CD4-positive, alpha-beta T cell treated with Interleukin-15 for 1 hour (primary cell): Measurements from ENCODE around the gene GALM.
"Not testable (repeated sequence)": the region's sequence is repeated elsewhere in the genome, so short reads cannot be mapped to it uniquely, and the experiment has no call there.

Source experiments
- DNase-seq: peaks from one replicate; pipeline ENCODE4 v3.0.0-alpha.2; 2020

GALM gene

DNA sequence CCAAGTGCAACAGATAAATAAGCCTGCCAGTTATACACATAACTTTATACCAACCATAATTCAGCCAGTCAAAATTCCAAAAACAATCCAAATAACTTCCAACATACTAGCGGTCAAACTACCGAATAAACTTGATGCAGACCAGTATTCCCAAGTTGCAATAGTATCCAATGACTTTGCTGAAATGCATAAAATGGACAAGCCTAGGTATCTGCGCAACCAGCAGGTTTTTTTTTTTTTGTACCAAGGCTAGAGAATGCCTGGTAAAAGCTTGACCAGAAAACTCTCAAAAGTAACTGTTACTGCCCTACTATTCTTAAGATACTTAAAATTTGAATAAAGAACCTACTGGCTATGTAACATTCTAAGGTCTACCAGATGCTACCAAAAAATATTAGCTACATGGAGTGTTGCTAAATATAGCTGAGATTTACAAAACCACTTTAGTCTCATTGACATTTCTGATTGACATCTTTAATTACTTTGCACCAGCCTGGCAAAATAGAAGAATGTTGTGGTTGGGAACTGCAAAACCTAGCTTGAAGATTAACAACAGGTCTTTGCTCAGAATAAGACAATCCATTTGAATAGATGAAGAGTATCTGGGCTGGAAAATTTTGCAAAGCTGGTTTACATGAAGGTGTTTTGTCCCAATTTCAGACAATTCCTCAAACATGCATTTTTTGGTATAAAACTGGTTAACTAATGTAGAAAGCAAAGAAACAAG, 77.9 kb downstream of the GALM start:
- DNase-seq, result no peak

- no peak for DNase-seq
These were observed 78.5 kb downstream of the GALM start for GRCh38 chr2:38744399-38744780.

DNA sequence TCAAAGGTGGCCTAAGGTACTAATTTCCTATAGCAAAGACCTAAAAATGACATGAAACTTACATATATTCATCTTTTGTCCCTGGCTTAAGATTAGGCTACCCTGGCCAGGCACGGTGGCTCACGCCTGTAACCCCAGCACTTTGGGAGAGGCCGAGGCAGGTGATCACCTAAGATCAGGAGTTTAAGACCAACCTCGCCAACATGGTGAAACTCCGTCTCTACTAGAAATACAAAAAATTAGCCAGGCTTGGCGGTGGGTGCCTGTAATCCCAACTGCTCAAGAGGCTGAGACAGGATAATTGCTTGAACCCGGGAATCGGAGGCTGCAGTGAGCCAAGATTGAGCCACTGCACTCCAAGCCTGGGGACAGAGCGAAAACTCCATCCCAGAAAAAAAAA, 79.4 kb downstream of the GALM start:
- no peak for DNase-seq

GRCh38 chr2:38747007-38747424, 81.1 kb downstream of the GALM start:
- no peak for DNase-seq

- DNase-seq, result no peak
These were observed 81.9 kb downstream of the GALM start for GRCh38 chr2:38747819-38748218.

GRCh38 chr2:38748391-38748790, 82.5 kb downstream of the GALM start:
- no peak for DNase-seq

- no peak for DNase-seq
These were observed 83.3 kb downstream of the GALM start for GRCh38 chr2:38748943-38749804.

DNA sequence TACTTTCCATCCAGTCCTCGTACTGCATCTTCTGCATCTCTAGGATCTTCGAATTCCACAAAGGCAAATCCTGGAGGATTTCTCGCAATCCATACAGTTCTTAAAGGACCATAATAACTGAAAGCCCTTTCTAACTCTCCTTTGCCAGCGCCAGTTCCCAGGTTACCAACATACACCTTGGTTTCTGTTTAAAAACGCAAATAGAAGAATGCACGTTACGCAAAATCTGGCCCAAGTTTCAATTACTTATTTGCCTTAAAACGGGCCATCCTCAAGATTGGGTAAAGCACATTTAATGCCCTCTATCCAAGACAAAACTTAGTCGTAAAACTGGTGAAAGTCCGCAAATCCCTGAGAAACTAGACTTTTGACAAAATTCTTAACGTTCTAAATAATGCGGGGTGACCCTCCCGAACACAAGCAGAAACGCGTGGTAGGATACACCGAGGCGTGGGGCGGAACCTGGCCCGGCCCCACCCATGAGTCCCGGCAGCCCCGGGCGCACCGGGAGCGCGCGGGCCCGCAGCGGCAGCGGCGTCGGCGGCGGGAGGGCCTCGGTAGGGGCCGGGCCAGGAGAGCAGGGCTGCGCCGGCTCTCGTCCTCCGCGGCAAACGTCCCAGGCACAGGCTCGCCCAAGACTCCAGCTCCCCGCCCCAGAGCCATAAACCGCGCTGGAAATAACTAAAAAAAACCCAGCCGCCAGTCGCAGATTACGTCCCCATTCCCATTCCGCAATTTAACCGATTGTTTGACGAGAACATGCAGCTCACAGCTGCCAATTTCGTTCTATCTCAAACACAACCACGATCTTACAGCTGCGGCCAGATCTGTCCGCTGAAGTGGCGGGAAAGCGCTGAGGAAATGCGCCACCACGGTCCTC, 84.3 kb downstream of the GALM start:
- DNase-seq, result peak; percentile 56

GRCh38 chr2:38750891-38751595, 85.1 kb downstream of the GALM start, which contains the start of gene SRSF7:
Gene SRSF7 (minus strand): TSS chr2:38751361. CDS start chr2:38751256, 105 bp downstream.
- DNase-seq, result peak; percentile 97

- DNase-seq, result no peak
These were observed 85.9 kb downstream of the GALM start for GRCh38 chr2:38751596-38752410.

DNA sequence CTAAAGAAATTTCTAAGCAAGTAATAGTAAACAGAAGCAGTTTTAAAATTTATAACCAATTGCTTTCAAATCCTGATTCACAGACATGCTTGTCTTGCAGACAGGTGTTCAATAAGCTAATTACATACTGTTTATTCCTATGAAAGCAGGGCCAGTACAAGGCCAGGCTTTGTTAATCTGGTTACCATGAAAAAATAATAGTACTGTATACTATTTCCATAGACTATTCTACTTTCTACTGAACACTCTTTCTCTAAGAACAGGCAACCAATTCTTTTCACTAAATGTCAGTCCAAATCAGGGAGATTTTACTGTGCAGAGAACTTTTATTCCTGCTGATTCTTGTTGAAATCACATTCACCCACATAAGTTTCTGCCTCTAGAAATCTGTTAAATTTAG, 88.1 kb downstream of the GALM start:
- no peak for DNase-seq

- no peak for DNase-seq
These were observed 88.6 kb downstream of the GALM start for GRCh38 chr2:38754506-38754905.

- DNase-seq, result not testable (repeated sequence)
These were observed 90.0 kb downstream of the GALM start for GRCh38 chr2:38755891-38756290.

DNA sequence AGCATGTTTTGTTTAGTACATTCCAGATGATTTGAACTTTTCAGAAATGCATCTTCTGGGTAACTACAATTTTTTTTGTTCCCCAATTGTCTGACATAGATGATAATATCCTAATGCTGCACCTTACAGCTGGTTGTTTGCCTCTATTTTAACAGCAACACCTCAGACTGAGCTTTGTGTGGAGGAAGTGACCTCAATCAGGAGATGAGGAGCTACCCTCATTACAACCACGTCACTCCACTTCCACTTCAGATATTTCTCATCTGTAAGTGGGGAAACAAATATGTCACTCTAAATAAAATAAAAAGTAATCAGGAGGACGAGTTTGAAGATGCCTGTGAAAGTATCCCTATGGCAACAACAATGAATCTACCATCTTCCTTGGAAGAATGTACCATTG, 97.3 kb downstream of the GALM start:
- DNase-seq, result no peak

DNA sequence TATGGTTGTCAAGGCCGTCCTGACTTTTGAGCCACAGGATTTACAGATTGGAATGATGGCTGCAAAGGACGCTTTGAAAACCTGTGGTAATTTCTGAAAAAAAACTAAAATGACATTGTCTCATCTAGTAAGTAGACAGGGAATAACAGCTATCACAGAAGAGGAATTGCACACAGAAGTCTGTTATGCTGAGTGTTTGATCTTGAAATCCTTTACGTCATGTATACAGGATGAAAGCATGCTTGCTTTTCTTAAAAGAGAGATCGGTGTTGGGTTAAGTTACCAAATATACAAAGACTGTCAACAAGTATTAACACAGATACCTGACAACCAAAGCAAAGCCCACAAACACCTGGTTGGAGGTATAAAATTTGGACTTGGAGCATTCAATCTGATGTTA, 97.8 kb downstream of the GALM start:
- no peak for DNase-seq

DNA sequence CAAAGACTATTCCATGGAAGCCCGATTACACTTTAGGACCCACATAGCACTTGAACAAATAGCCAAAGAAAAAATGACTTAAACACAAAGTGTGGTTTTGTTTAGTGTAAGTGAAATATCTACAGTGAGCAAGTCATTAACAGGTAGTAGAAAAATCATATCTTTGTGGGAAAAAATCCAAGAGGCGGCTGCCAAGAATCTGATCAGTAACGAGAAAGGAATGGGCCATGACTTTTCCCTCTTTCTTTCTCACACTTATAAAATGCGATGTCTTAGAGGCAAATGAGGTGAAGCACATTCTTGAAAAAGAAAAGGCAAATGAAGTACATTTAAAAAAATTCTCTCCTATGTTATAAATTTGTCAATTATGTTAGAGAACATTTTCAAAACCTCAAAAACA, 99.2 kb downstream of the GALM start:
- DNase-seq, result no peak

- no peak for DNase-seq
These were observed 99.6 kb downstream of the GALM start for GRCh38 chr2:38765551-38765950.

- no peak for DNase-seq
These were observed 105.7 kb downstream of the GALM start for GRCh38 chr2:38771632-38772031.

DNA sequence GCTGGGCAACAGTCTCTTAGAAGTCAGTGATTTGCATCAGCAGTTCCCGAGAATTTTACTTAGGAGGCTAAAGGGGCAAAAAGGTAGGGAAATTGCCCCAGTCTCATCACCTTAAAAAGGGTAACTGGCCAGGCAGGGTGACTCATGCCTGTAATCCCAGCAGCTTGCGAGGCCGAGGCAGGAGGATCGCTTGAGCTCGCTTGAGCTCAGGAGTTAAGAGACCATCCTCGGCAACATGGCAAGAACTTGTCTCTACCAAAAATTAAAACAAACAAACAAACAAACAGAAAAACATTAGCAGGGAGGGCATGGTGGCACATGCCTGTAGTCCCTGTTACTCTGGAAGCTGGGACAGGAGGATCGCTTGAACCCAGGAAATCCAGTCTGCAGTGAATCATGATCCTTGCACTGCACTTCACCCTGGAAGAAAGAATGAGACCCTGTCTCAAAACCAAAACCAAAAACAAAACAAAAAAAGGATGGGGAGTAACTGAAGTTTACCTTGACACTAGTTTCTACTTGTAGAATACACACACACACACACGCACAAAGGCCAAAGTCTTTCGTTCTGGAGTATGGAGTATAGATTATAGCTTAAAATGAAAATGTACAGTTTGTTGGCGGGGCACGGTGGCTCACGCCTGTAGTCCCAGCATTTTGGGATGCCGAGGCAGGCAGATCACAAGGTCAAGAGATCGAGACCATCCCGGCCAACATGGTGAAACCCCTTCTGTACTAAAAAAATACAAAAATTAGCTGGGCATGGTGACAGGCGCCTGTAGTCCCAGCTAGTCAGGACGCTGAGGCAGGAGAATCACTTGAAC, 109.4 kb downstream of the GALM start:
- no peak for DNase-seq

- no peak for DNase-seq
These were observed 110.0 kb downstream of the GALM start for GRCh38 chr2:38775921-38776225.

DNA sequence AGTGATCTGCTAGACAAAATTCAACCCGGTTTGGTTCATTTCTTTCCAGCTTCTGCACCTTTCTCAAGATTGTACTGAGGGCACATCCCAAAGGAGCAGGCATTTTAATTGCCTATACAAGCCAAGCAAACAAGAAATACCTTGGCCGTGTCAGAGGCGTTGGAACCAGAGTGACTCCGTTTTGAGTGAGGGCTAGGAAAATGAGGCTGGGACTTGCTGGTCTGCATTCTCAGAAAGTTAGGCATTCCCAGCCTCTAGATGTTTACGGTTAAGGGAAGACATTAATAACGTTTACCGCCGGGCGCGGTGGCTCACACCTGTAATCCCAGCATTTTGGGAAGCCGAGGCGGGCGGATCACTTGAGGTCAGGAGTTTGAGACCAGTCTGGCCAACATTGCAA, 110.6 kb downstream of the GALM start:
- DNase-seq, result no peak
